Stimulated activated CD8-positive, alpha-beta memory T cell treated with anti-CD3 and anti-CD28 coated beads, Interleukin-12 subunit alpha, Interleukin-12 subunit beta, amount 100 ng/mL, for 24 hours (primary cell): ENCODE measurements around the gene MST1R.

Experiments used
- DNase-seq: peaks from one replicate; pipeline ENCODE4 v3.0.0-alpha.2; 2020; ENCODE audit errors: extremely low read depth

Gene MST1R

GRCh38 chr3:49840388-49840787 is 63.3 kb downstream of the MST1R start:
- no peak for DNase-seq

GRCh38 chr3:49839193-49839809 is 64.4 kb downstream of the MST1R start:
- peak; percentile 21 for DNase-seq
